IMR-90 (cell line): ENCODE results near the gene PCDHGB6. TPM values are rescaled to one million over a fixed set of nuclear protein-coding genes. Genes with fewer than 3 reads are reported as not detected.

Source experiments
- ATAC-seq: fragments of 200-7000 bp; cut with Tn5 transposase; 2 replicates; pipeline ENCODE4 v1.9.1; 2020; ENCODE audit warnings: low read depth, mild to moderate bottlenecking, moderate library complexity
- BruUV-seq: library from RNA; stranded (reverse); fragments of 400-500 nt; replicated peaks from 2 replicates; lab custom pipeline; 2021; lab: Mats Ljungman, UMichigan
- CTCF ChIA-PET: fragments of 300-600 bp; formaldehyde crosslinking; extraction: SDS; loops from one replicate; lab custom pipeline; 2021; ENCODE audit warnings: antibody characterized with exemption; lab: Yijun Ruan, JAX
- POLR2A ChIA-PET: fragments of 300-600 bp; sonication (Branson Sonifier 250); formaldehyde crosslinking; loops from one replicate; lab custom pipeline; 2022; ENCODE audit warnings: antibody characterized with exemption; ENCODE audit not compliant: unreplicated experiment; lab: Charles Lee
- DNase-seq: peaks from one replicate; pipeline ENCODE4 v3.0.0; 2013
- H2AFZ ChIP-seq: replicated peaks from 2 replicates; pipeline ENCODE3; 2013; ENCODE audit warnings: low read length, mild to moderate bottlenecking; ENCODE audit not compliant: poor library complexity
- H2AK5ac ChIP-seq: 2 replicates; pipeline ENCODE4 v1.6.1; 2013; ENCODE audit warnings: low read depth, low read length, inconsistent platforms
- H2AK9ac ChIP-seq: replicated peaks from 2 replicates; pipeline ENCODE3; 2013; ENCODE audit warnings: mild to moderate bottlenecking, low read depth, low read length, moderate library complexity; ENCODE audit not compliant: poor library complexity
- H2BK120ac ChIP-seq: 2 replicates; pipeline ENCODE4 v1.6.1; 2013; ENCODE audit warnings: low read depth, low read length, inconsistent platforms
- H2BK15ac ChIP-seq: 3 replicates; pipeline ENCODE4 v1.6.1; 2013; ENCODE audit warnings: low read depth, low read length, inconsistent platforms
- H2BK20ac ChIP-seq: 2 replicates; pipeline ENCODE4 v1.6.1; 2013; ENCODE audit warnings: low read depth, mild to moderate bottlenecking, inconsistent platforms, low read length, moderate library complexity
- H2BK5ac ChIP-seq: 2 replicates; pipeline ENCODE4 v1.6.1; 2013; ENCODE audit warnings: mild to moderate bottlenecking, low read depth, low read length, inconsistent platforms; ENCODE audit not compliant: poor library complexity, severe bottlenecking
- H3K14ac ChIP-seq: replicated peaks from 2 replicates; pipeline ENCODE4 v1.6.1; 2013; ENCODE audit warnings: low read depth, low read length, inconsistent platforms
- H3K18ac ChIP-seq: 2 replicates; pipeline ENCODE4 v1.6.1; 2013; ENCODE audit warnings: low read depth, low read length, control low read depth
- H3K23ac ChIP-seq: 2 replicates; pipeline ENCODE4 v1.6.1; 2013; ENCODE audit warnings: low read depth, low read length, inconsistent platforms
- H3K27ac ChIP-seq: 2 replicates; pipeline ENCODE4 v1.5.1; 2013; ENCODE audit warnings: mild to moderate bottlenecking, control low read depth, low read length; ENCODE audit not compliant: insufficient read depth
- H3K27me3 ChIP-seq: 2 replicates; pipeline ENCODE4 v1.6.1; 2013; ENCODE audit warnings: low read length; ENCODE audit not compliant: control insufficient read depth, insufficient read depth
- H3K36me3 ChIP-seq: 2 replicates; pipeline ENCODE4 v1.6.1; 2013; ENCODE audit warnings: low read length, mixed read lengths; ENCODE audit not compliant: control insufficient read depth, insufficient read depth
- H3K4ac ChIP-seq: 2 replicates; pipeline ENCODE4 v1.6.1; 2013; ENCODE audit warnings: low read depth, low read length, inconsistent platforms
- H3K4me1 ChIP-seq: 2 replicates; pipeline ENCODE4 v1.6.1; 2013; ENCODE audit warnings: low read length, mixed read lengths; ENCODE audit not compliant: control insufficient read depth, insufficient read depth
- H3K4me2 ChIP-seq: 2 replicates; pipeline ENCODE4 v1.6.1; 2013; ENCODE audit warnings: low read depth, mild to moderate bottlenecking, control low read depth, low read length, moderate library complexity
- H3K4me3 ChIP-seq: 2 replicates; pipeline ENCODE4 v1.5.1; 2013; ENCODE audit warnings: low read depth, mild to moderate bottlenecking, control low read depth, low read length, moderate library complexity; ENCODE audit not compliant: insufficient read depth
- H3K56ac ChIP-seq: 2 replicates; pipeline ENCODE4 v1.6.1; 2013; ENCODE audit warnings: low read length, inconsistent platforms; ENCODE audit not compliant: insufficient read depth; ENCODE audit errors: extremely low read depth
- H3K79me1 ChIP-seq, 2 experiments: 2 replicates each; pipeline ENCODE4 v1.6.1; 2013; ENCODE audit warnings: low read length in 2 of 2, inconsistent platforms in 1 of 2, low read depth in 1 of 2
- H3K9ac ChIP-seq: 2 replicates; pipeline ENCODE4 v1.6.1; 2013; ENCODE audit warnings: low read depth, low read length, control low read depth
- H3K9me1 ChIP-seq: 2 replicates; pipeline ENCODE4 v1.6.1; 2013; ENCODE audit warnings: low read length, inconsistent platforms; ENCODE audit not compliant: insufficient read depth
- H3K9me3 ChIP-seq: 2 replicates; pipeline ENCODE4 v1.6.1; 2013; ENCODE audit warnings: low read length; ENCODE audit not compliant: control insufficient read depth, insufficient read depth
- H4K20me1 ChIP-seq: 2 replicates; pipeline ENCODE4 v1.6.1; 2013; ENCODE audit warnings: low read length, inconsistent platforms; ENCODE audit not compliant: insufficient read depth
- H4K5ac ChIP-seq: 2 replicates; pipeline ENCODE4 v1.6.1; 2013; ENCODE audit warnings: mild to moderate bottlenecking, low read depth, low read length, control low read depth
- H4K8ac ChIP-seq, 2 experiments: 2 replicates each; pipeline ENCODE4 v1.6.1; 2013; ENCODE audit warnings: low read depth in 2 of 2, low read length in 2 of 2, control low read depth in 1 of 2, inconsistent platforms in 1 of 2
- H4K91ac ChIP-seq: 2 replicates; pipeline ENCODE4 v1.6.1; 2013; ENCODE audit warnings: low read depth, low read length, inconsistent platforms; ENCODE audit not compliant: insufficient read depth
- CEBPB ChIP-seq: IDR thresholded peaks from 2 replicates; pipeline ENCODE4 v1.6.1; 2012; ENCODE audit warnings: low read depth, low read length, improper control_type of control experiment
- MAZ ChIP-seq: IDR thresholded peaks from 2 replicates; pipeline ENCODE4 v1.6.1; 2012; ENCODE audit warnings: low read depth, mild to moderate bottlenecking, low read length, improper control_type of control experiment, moderate library complexity, borderline replicate concordance
- RAD21 ChIP-seq: IDR thresholded peaks from 2 replicates; pipeline ENCODE4 v1.6.1; 2012; ENCODE audit warnings: low read length, improper control_type of control experiment
- RCOR1 ChIP-seq: IDR thresholded peaks from 2 replicates; pipeline ENCODE4 v1.6.1; 2012; ENCODE audit warnings: mild to moderate bottlenecking, low read length, improper control_type of control experiment; ENCODE audit not compliant: insufficient replicate concordance
- WGBS, 2 experiments: methylation state at CpG; one replicate each; pipeline versions ENCODE4 v1.1.5 to v1.1.7; 2013; ENCODE audit warnings: missing lambda C conversion rate in 2 of 2; ENCODE audit not compliant: insufficient read length in 1 of 2; ENCODE audit errors: extremely low coverage in 2 of 2; 5-methylcytosine and 5-hydroxymethylcytosine counted together
- dilution Hi-C: fragments of 300-500 bp; cut with HindIII; formaldehyde crosslinking; loops from one replicate; pipeline ENCODE4 v1.14.3; 2018; ENCODE audit warnings: low sequenced_read_pairs; ENCODE audit not compliant: unreplicated experiment
- in situ Hi-C: fragments of 300-500 bp; cut with MboI; formaldehyde crosslinking; loops from 3 replicates; pipeline ENCODE4 v1.14.3; 2019; ENCODE audit warnings: low sequenced_read_pairs, inconsistent platforms, mixed read lengths
- intact Hi-C: fragments of 100-400 bp; cut with micrococcal nuclease; formaldehyde crosslinking; loops from 2 replicates; pipeline ENCODE4 v1.10.0; 2022
- polyA plus RNA-seq, 3 experiments: library from polyadenylated mRNA; depleted of rRNA; stranded (reverse); fragments of >200 nt; gene quantifications; 2 replicates each; pipeline ENCODE4 v1.2.3, GENCODE V29; 2012; ENCODE audit warnings: low replicate concordance in 1 of 3
- total RNA-seq: library from RNA; depleted of rRNA; stranded (reverse); fragments of >200 nt; gene quantifications from 2 replicates; pipeline ENCODE4 v1.2.3, GENCODE V29; 2012
- TF ChIP-seq, protein P1 (sequence below): conservative IDR thresholded peaks from 2 replicates; pipeline ENCODE4 v1.5.1; 2012; ENCODE audit warnings: mild to moderate bottlenecking, low read depth, low read length, improper control_type of control experiment

The PCDHGB6 gene
- total and polyA plus RNA-seq, 2 of the 4 experiments (the other 2 are of a cell fraction): 1.4 to 2.2 TPM

DNA sequence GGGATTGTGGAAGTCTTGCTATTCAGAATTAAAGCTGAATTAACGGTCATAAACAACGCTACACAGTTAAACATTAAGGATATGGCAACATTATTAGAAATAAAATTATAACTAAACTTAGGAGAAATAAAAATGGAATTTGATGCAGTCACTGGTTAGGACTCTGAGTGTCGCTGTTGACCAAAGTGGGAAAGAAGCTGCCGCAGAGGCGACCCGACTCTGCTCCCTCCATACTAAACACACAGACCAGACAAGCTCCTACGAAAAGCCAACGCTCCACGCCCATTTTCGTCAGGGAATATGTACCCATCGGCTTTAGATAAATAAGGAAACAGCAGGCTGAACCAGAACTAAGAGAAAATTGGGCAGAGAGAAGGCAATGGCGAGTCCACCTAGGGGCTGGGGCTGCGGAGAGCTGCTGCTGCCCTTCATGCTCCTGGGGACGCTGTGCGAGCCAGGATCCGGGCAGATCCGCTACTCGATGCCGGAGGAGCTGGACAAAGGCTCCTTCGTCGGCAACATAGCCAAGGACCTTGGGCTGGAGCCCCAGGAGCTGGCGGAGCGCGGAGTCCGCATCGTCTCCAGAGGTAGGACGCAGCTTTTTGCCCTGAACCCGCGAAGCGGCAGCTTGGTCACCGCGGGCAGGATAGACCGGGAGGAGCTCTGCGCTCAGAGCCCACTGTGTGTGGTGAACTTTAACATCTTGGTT lies 43.7 kb upstream of the PCDHGB6 start, which contains the start of gene PCDHGA5:
TSS of gene PCDHGA5 (plus strand) at position 211 of the 709 bp plus-strand sequence. CDS start at position 380, 169 bp downstream.
- peak within 1 kb of the TSS; percentile 48 for H3K4me3 ChIP-seq
- H3K4ac ChIP-seq: no peak within 1 kb of the TSS
- ChIA-PET POLR2A (no interaction called here), CTCF (no interaction called here)
- intact Hi-C loops: loop anchor here (5.0 kb wide), 1 partner anchor 37 kb away; no protein-coding TSS in a partner anchor
- WGBS, 2 experiments: 0% methylated on average over 2 of the region's 34 CpGs; no CpG with 5 or more reads in 1 of the 2 experiments
- H2BK5ac ChIP-seq: no peak within 1 kb of the TSS
- TF ChIP-seq, protein P1, sequence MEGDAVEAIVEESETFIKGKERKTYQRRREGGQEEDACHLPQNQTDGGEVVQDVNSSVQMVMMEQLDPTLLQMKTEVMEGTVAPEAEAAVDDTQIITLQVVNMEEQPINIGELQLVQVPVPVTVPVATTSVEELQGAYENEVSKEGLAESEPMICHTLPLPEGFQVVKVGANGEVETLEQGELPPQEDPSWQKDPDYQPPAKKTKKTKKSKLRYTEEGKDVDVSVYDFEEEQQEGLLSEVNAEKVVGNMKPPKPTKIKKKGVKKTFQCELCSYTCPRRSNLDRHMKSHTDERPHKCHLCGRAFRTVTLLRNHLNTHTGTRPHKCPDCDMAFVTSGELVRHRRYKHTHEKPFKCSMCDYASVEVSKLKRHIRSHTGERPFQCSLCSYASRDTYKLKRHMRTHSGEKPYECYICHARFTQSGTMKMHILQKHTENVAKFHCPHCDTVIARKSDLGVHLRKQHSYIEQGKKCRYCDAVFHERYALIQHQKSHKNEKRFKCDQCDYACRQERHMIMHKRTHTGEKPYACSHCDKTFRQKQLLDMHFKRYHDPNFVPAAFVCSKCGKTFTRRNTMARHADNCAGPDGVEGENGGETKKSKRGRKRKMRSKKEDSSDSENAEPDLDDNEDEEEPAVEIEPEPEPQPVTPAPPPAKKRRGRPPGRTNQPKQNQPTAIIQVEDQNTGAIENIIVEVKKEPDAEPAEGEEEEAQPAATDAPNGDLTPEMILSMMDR: peak; percentile 40
- TF ChIP-seq RAD21: peak; percentile 33; the same call in 1 of the 2 replicates
- no peak for TF ChIP-seq MAZ
- TF ChIP-seq CEBPB: no peak
- no peak for TF ChIP-seq RCOR1
- H3K9ac ChIP-seq: 0 out of 2 replicates have a peak within 1 kb of the TSS, but pooled peaks have one; percentile 52
- H3K23ac ChIP-seq: no peak within 1 kb of the TSS
- H3K4me2 ChIP-seq: peak within 1 kb of the TSS; percentile 41
- no peaks in the 10 kb centered on the region for H4K20me1 ChIP-seq
- no peak within 1 kb of the TSS for H2BK20ac ChIP-seq
- H4K91ac ChIP-seq: no peak within 1 kb of the TSS
- peaks cover 2% of the 10 kb centered on the region; the same call in 1 of the 2 replicates for H3K4me1 ChIP-seq
- no peak within 1 kb of the TSS for H4K5ac ChIP-seq
- no peak within 1 kb of the TSS for H4K8ac ChIP-seq
- dilution Hi-C loops: no loop called here
- peaks cover 0 to 3% of the 10 kb centered on the region in 2 experiments; a peak in 1 of 4 replicates for H3K79me1 ChIP-seq
- peak within 1 kb of the TSS; percentile 73 for H2AFZ ChIP-seq
- peak; percentile 75 for ATAC-seq
- peaks cover 51% of the 10 kb centered on the region for H3K9me3 ChIP-seq
- peaks cover 14% of the 10 kb centered on the region; the same call in 1 of the 2 replicates for H3K36me3 ChIP-seq
- H3K9me1 ChIP-seq: no peaks in the 10 kb centered on the region
- no peak within 1 kb of the TSS for H3K14ac ChIP-seq
- in situ Hi-C loops: no loop called here
- H3K18ac ChIP-seq: no peak within 1 kb of the TSS
- peak; percentile 40 for DNase-seq
- H3K27me3 ChIP-seq: peaks cover 2% of the 10 kb centered on the region; the same call in 1 of the 2 replicates
- no peak within 1 kb of the TSS for H2BK120ac ChIP-seq
- no peak within 1 kb of the TSS for H2BK15ac ChIP-seq
- H3K27ac ChIP-seq: no peak within 1 kb of the TSS
- no peak within 1 kb of the TSS for H2AK9ac ChIP-seq
- BruUV-seq: no TSS peak
- H3K56ac ChIP-seq: 0 out of 2 replicates have a peak within 1 kb of the TSS, but pooled peaks have one; percentile 21
- H2AK5ac ChIP-seq: no peak within 1 kb of the TSS
